OCI-LY1 (cell line): ENCODE results near the gene BIN1.

Source experiments
- EZH2 ChIP-seq: fragments of 200-600 bp; sonication (generic), shearing (Covaris generic); IDR thresholded peaks from 2 replicates; pipeline ENCODE4 v1.8.0; 2017; ENCODE audit warnings: borderline replicate concordance, mixed run types, mild to moderate bottlenecking, antibody characterized with exemption, low read length, moderate library complexity, mixed read lengths
- TF ChIP-seq, protein P1 (sequence below): fragments of 200-600 bp; sonication (generic), shearing (Covaris generic); IDR thresholded peaks from 2 replicates; pipeline ENCODE4 v1.5.1; 2017; ENCODE audit warnings: mild to moderate bottlenecking, antibody characterized with exemption, low read length, moderate library complexity, mixed read lengths

DNA sequence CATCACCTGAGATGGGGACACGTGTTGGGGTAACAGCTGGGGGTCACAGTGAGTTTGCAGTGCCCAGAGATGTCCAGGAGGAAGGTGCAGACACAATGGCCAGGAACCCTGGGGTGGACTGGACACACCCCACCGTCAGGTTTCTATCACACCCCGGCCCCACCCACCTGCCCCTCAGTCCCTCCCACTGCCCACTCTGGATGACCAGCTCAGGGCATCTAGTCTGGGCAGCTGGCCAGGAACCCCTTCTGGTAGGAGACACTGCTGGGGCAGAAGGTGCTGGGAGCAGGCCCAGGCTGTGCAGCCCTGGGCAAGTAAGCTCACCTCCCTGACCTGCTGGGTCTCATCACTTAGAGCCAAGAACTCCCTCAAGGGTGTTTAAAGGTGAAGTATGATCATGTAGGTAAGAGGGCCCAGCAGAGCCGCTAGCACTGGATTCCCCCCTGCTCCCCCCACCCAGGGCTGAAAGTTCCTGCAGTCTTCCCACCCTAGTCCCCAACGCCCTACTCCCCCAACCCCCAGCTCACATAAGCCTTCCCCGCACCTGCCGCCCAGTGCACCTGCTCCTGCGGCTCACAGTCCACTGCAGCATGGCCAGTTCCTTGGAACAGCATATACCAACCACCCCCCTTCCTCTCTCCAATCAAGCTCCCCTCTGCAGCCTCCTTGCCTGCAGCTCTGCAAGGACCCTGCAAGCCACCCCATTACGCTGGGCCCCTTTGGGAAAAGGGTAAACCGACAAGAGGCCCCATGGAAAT, 17.3 kb downstream of the BIN1 start:
- TF ChIP-seq, protein P1, sequence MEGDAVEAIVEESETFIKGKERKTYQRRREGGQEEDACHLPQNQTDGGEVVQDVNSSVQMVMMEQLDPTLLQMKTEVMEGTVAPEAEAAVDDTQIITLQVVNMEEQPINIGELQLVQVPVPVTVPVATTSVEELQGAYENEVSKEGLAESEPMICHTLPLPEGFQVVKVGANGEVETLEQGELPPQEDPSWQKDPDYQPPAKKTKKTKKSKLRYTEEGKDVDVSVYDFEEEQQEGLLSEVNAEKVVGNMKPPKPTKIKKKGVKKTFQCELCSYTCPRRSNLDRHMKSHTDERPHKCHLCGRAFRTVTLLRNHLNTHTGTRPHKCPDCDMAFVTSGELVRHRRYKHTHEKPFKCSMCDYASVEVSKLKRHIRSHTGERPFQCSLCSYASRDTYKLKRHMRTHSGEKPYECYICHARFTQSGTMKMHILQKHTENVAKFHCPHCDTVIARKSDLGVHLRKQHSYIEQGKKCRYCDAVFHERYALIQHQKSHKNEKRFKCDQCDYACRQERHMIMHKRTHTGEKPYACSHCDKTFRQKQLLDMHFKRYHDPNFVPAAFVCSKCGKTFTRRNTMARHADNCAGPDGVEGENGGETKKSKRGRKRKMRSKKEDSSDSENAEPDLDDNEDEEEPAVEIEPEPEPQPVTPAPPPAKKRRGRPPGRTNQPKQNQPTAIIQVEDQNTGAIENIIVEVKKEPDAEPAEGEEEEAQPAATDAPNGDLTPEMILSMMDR, result no peak
- TF ChIP-seq EZH2, result no peak
